Right lobe of liver (tissue), 4 donors: Measurements from ENCODE around the gene ETV3L.

Source experiments
- CTCF ChIP-seq, 4 donors: fragments of 200-600 bp in 3 of 4; fragments of 450-650 bp in 1 of 4; IDR thresholded peaks; one replicate each; pipeline versions ENCODE4 v1.5.1 to v1.8.0; 2016 to 2022; ENCODE audit warnings: antibody characterized with exemption in 4 of 4, mild to moderate bottlenecking in 2 of 4
- POLR2A ChIP-seq: fragments of 450-650 bp; IDR thresholded peaks from one replicate; pipeline ENCODE4 v1.6.1; 2017; ENCODE audit warnings: antibody characterized with exemption, mild to moderate bottlenecking
- donor health status: DM: no; HTN: no; CAD: no.
- donor health status: DM: no; HTN: no; CAD: no.
- donor health status: DM: no; HTN: yes; CAD: no.

- TF ChIP-seq CTCF (IDR thresholded peaks at IDR 0.05) (no peak), POLR2A (no peak)
Observed at GRCh38 chr1:157106813-157107189, 7.2 kb upstream of the ETV3L start.
